ENCODE data around the gene RNF213.
"Not testable (repeated sequence)": the region's sequence is repeated elsewhere in the genome, so short reads cannot be mapped to it uniquely, and the experiment has no call there.

RNF213 gene

GRCh38 chr17:80270836-80271235, 10.2 kb downstream of the RNF213 start:
- no peak for DNase-seq (ENCODE audit: low read depth)

GRCh38 chr17:80272366-80272765, 11.7 kb downstream of the RNF213 start:
- no peak for DNase-seq (ENCODE audit: low read depth)

- no peak for DNase-seq (ENCODE audit: low read depth)
Measured at GRCh38 chr17:80274331-80274730, 13.7 kb downstream of the RNF213 start.

DNA sequence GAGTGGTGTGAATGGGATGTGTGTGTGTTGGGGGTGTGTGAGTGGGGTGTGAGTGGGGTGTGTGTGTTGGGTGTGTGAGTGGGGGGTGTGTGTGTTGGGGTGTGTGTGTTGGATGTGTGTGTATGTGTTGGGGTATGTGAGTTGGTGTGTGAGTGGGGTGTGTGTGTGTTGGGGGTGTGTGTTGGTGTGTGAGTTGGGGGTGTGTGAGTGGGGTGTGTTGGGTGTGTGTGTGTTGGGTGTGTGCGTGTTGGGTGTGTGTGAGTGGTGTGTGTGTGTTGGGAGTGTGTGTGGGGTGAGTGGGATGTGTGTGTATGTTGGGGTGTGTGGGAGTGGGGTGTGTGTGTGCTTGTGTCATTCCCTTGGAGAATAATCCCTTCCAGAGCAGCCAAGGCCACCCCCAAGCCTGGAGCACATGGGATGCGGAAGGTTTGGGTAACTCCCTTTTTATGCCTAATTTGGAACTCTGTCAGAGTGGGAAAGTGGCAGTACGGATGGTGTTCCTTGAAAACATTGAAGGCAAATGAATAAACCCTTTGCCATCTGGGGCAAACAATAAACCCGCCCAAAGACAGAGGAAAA, 14.3 kb downstream of the RNF213 start:
- no peak for DNase-seq (ENCODE audit: low read depth)

DNA sequence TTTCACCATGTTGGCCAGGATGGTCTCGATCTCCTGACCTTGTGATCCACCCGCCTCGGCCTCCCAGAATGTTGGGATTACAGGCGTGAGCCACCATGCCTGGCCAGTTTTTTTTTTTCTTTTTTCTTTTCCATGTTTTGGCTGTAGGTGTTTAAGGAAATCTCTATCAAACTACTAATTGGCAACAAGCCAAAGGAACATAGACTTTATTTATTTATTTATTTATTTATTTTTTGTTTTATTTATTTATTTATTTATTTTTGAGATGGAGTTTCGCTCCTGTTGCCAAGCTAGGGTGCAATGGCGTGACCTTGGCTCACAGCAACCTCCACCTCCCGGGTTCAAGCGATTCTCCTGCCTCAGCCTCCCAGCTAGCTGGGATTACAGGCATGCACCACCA, 15.2 kb downstream of the RNF213 start:
- not testable (repeated sequence) for DNase-seq (ENCODE audit: low read depth)

DNA sequence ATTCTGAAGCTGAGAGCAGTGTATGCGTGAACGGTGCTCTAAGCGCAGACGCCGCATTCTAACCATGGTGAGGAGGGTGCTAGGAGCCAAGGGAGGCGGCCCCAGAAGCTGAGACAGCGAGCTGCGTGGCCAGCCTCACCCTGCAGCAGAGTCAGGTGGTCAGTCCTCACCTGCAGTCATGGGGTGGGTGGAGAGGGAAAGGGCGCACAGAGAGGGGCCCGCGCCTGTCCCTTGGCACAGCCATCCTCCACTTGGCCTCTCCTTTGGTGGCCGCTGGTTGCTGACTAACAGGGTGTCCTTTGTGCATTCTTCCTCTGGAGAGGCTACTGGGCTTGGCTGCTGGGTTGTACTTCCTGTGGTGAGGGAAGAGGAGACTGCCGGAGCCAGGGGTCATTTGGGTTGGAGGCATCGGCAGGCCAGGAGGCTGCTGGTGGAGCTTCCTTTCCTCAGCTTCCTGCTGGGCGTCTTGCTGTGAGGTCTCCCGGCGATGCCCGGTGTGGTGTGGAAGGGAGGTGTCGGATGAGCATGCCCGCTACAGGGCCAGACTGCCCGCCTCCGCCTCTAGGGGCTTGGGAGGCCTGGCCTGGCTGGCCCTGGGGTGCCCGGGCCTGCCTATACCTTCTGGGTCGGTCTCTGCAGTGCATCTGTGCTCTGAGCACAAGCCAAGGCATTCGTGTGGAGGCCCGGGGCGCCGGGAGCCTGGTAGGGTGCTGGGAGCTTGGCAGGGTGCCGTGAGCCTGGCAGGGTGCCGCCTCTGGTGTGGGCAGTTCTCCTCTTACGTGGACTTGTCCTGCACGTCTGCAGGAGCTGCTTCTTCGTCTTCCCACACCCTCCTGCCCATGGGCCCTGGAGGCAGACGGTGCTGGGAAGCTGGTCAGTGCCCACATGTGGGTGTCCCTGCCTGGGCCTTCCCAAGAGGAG, 17.4 kb downstream of the RNF213 start:
- DNase-seq (ENCODE audit: low read depth) = no peak

- no peak for DNase-seq (ENCODE audit: low read depth)
Measured at GRCh38 chr17:80279895-80280294, 19.2 kb downstream of the RNF213 start.

DNA sequence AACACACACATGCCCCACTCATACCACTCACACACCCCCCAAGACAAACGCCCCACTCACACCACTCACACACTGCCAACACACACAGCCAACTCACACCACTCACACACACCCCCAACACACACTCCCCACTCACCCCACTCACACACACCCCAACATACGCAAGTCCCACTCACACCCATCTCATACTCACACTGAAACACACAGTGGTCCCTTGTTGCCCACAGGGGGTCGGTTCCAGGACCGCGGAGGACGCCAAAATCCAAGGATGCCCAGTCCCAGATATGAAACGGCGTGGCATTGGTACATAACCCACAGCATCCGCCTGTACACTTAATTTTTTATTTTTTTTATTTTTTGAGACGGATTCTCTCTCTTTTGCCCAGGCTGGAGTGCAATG, 20.9 kb downstream of the RNF213 start:
- no peak for DNase-seq (ENCODE audit: low read depth)

DNA sequence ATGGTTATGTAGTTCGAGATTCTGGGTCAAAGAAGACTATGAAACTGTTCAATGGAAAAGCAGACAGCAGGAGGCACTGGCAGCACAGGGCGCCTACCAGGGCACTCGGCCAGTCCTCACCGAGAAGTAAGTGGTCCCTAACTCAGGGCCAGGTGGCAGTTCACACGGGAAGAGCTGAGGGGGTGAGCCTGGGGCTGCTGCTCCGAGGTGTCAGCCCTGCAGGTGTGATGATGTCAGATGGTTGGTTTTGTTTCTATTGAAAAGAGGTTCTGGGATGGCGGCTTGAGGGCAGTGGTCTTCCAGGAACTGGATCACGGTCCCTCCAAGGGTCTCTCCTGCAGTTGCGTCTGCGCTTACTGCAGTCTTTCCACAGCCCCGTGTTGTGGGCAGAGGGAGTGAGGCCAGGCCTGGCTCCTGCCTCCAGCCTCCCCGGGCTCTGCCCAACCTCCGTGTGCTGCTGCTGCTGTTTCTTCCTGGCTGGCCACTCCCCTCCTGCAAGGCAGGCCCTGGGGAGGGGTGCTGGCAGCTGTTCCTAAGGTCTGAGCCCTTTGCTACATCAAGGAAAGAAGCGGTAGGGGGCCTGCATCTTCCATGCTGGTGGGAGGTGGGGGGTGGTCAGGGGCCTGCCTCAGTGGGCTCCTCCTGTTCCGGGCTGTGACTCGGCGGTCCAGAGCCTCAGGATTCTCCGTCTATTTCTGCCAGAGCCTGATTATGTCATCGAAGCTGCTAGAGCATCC, 22.6 kb downstream of the RNF213 start:
- no peak for DNase-seq (ENCODE audit: low read depth)

DNA sequence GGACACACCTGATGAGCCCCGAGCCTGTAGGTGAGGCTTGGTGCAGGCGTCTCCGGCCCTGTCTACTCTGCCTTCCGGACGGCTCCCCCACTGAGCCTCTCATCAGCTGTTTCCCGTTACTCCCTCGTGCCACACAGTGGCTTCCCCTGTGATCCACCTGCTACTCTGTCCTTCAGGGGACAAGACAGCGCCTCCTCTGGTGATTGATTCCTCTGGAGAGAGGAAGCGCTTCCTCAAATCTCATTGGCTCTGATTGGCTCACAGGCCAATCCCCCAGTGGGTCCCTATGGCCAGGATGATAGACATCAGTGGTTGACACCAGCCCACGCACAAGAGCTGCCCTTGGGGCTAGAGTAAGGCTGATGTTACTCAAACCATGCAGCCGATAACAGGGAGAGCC, 24.0 kb downstream of the RNF213 start:
- no peak for DNase-seq (ENCODE audit: low read depth)

DNA sequence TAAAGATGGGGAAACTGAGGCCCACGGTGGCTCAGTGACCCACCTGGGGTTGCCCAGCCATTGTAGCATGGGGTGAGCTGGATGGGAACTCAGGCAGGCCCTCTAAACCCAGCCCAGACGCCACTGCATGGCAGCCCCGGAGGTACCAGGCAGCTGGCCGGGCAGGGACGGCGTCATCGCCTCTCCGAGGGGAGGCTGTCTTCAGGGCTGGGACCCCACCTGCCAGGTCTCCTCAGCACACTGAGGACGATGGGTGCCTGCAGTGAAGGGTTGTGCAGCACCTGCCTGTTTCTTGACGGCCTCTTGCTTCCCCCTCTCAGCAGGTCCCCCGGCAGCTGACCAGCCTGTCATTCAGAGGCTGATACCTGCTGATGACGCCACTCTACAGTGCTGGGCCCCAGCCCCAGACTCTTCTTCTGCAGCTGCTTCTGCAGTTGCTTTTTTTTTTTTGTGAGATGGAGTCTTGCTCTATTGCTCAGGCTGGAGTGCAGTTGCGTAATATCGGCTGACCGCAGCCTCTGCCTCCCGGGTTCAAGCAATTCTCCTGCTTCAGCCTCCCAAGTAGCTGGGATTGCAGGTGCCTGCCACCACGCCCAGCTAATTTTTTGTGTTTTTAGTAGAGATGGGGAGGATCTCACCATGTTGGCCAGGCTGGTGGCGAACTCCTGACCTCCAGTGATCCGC, 24.7 kb downstream of the RNF213 start:
- DNase-seq (ENCODE audit: low read depth) = no peak

DNA sequence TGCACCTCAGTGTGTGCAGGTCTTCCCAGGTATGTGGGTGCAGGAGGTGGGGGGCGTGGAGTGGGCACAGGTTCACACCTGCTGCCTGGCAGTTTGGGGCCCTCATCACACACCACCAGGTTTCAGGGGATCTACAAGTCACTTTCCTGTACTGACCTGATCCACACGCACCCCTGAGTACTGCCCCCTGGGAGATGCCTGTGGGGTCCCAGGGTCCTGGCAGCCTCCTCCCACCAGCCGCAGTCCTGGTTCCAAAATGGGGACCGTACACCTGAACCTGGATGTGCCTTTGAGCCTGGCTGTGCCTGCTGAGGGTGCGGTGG, 25.9 kb downstream of the RNF213 start:
- DNase-seq (ENCODE audit: low read depth) = no peak

DNA sequence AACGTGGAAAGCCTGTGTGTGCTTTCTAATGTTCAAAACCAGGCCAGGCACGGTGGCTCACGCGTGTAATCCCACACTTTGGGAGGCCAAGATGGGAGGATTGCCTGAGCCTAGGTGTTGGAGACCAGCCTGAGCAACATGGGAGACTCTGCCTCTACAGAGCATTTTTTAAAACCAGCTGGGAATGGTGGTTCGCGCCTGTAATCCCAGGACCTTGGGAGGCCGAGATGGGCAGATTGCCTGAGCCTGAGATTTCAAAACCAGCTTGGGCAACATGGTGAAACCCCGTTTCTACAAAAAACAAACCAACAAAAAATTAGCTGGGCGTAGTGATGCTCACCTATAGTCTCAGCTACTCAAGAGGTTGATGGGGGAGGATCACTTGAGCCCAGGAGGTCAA, 26.4 kb downstream of the RNF213 start:
- no peak for DNase-seq (ENCODE audit: low read depth)

DNA sequence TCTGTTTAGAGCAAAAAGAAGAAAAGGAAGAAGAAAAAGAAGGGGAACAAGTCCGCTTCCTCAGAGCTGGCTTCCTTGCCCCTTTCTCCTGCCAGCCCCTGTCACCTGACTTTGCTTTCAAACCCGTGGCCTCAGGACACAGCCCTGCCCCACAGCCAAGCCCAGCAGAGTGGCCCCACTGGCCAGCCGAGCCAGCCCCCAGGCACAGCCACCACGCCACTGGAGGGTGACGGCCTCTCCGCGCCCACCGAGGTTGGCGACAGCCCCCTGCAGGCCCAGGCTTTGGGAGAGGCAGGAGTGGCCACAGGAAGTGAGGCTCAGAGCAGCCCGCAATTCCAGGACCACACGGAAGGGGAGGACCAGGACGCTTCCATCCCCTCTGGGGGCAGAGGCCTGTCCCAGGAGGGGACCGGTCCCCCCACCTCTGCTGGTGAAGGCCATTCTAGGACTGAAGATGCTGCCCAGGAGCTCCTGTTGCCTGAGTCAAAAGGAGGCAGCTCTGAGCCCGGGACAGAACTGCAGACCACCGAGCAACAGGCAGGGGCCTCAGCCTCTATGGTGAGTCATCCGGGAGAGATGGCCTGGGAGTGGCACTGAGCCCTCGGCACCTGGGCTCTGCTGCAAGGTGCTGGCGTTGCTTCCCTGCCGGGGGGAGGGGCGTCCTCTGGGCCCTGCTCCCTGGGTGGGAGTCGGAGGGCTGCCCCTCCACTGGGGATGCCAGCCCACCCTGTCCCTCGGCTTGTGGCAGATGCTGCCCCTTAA, 27.3 kb downstream of the RNF213 start:
- no peak for DNase-seq (ENCODE audit: low read depth)

DNA sequence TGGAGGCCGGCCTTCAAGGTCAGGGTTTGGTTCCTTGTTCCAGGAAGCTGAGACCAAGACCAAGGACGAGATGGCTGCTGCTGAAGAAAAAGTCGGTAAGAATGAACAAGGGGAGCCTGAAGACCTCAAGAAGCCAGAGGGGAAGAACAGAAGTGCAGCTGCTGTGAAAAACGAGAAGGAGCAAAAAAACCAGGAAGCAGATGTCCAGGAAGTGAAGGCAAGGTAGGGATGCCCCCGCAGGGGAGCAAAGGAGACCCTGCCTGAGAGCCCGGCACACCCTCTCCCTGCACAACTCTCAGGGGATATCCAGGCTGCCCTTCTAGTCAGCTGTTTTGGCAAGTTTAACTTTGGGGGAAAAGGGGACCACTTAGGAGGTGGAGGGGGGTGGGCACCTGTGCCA, 29.0 kb downstream of the RNF213 start:
- DNase-seq (ENCODE audit: low read depth) = no peak

DNA sequence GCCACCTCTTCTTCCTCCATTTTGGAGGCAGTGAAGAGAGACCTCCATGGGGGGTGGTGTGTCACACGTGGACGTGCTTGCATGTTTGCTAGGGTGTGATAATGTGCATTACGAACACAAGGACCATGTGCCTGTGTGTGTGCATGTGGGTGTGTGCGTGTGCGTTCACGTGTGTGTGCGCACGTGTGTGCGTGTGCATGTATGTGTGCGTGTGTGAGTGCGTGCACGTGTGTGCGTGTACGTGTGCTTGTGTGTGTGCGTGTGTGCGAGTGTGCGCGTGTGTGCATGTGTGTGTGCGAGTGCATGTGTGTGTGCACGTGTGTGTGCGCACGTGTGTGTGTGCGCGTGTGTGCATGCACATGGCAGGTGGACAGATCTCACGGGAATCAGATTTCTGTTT, 29.5 kb downstream of the RNF213 start:
- no peak for DNase-seq (ENCODE audit: low read depth)

DNA sequence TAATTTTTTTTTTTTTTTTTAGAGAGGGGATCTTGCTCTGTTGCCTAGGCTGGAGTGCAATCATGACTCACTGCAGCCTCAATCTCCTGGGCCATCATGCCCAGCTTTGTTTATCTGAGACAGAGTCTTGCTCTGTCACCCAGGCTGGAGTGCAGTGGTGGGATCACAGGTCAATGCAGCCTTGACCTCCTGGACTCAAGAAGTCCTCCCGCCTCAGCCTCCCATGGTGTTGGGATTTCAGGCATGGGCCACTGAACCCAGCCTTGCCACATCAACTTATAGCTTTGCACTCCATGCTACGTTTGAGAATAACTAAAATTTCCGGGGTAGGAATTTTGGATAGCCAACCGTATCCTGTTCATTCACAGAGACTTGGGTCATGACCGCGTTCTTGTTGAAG, 30.6 kb downstream of the RNF213 start:
- DNase-seq (ENCODE audit: low read depth) = no peak

- DNase-seq (ENCODE audit: low read depth) = no peak
Measured at GRCh38 chr17:80291691-80292487, 31.2 kb downstream of the RNF213 start.

DNA sequence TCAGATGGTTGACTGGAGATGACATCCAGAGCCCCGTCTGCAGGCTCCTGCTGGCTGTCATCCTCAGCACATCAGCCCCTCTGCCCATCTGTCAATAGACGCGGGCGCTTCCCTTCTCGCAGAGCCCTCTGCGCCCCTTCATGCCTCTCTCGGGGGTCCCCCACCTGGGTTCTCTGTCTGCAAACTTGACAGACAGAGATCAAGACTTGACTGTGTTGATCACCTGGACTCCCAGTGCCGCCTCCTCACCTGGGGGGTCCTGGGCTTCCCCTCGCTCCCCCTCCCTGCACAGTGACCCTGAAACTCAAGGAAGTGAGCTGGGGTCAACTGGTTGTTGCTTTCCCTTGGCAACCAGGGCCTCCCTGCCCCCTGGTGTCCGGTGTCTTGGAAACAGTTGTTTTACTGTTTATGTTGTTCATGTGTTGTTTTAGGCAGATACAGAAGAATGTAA, 31.9 kb downstream of the RNF213 start:
- no peak for DNase-seq (ENCODE audit: low read depth)

DNA sequence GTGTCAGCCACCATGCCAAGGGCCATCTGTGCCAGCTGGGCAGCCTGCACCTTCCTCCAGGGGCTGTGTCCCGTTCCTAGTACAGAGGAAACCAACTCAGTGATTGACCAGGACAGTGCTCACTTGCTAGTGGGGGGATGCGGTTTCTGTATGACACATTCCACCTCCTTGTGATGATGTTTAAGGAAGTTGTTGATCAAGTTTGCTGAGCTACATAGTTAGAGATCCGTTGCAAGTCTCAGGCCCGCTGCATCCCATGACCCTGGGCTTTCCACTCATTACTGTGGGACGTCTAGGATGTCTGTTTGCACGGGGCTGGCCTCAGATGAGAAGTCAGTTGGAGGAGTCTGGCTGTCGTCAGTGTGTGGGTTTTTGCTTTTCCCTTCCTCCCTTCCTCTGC, 33.6 kb downstream of the RNF213 start:
- DNase-seq (ENCODE audit: low read depth) = no peak

DNA sequence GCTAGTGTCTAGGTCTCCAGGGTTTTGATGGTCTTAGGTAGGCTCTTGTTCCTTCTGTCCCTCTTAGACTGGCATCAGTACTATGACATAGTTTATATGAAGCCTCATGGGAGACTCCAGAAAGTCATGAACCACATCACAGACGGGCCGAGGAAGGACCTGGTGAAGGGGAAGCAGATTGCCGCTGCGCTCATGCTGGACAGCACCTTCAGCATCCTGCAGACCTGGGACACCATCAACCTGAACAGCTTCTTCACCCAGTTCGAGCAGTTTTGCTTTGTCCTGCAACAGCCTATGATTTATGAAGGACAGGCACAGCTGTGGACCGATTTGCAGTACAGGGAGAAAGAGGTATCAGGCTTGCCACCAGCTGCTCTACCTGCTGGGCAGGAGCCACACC, 34.0 kb downstream of the RNF213 start:
- no peak for DNase-seq (ENCODE audit: low read depth)

Measured in stimulated activated CD8-positive, alpha-beta memory T cell treated with anti-CD3 and anti-CD28 coated beads, Interleukin-12 subunit alpha, Interleukin-12 subunit beta, amount 100 ng/mL, for 1 hour (primary cell).